ENCODE measurements around the gene GPATCH4. TPM values are rescaled to one million over a fixed set of nuclear protein-coding genes. Genes with fewer than 3 reads are reported as not detected.

Gene GPATCH4
- total and polyA plus RNA-seq, 2 of the 4 experiments (the other 2 are of a cell fraction), result 32.6 to 41.8 TPM

DNA sequence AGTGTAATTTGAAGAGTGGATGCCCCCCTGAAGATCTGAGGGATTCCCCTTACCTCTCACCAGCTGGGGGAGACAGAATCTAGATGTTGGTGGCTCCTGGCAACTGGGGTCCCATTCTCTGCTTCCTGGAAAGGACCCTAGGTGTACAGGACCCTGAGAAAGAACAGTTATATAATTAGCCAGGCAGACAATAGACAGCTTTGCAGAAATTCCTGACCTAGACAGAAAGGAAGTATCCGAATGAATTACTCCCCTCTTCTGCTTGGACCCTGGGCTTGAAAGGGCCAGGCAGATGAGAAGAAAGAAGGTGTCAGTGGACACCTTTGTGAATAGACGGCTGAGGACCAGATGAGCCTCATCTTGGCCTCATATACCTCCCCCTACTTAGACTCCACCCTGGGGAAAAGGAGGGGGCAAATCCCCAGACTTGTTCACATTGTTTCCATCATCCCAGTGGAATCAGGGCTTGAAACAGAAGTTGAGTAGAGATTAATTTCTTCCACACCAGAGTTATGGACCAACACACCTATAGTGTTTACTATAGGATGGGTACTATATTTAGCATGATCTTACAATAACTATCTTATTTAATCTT, 27.1 kb downstream of the GPATCH4 start:
- intact Hi-C loops (cut with micrococcal nuclease), result no loop called here
- POLR2A ChIA-PET (ENCODE audit: unreplicated experiment), result no interaction called here
- BruUV-seq (replicated peaks), result no TSS peak

More for the DNA sequence above, 27.1 kb downstream of the GPATCH4 start:
- no peak overlapping the region for H3K56ac ChIP-seq (ENCODE audit: extremely low read depth, insufficient read depth, low read length)
- no CpG with 5 or more reads among the region's 2 CpGs for WGBS, 2 experiments (ENCODE audit: extremely low coverage in 2 of 2, insufficient read length in 1 of 2)
- H2AFZ ChIP-seq (replicated peaks; ENCODE audit: low read length, poor library complexity), result no peak overlapping the region
- no peak overlapping the region for H3K4me2 ChIP-seq (ENCODE audit: low read depth, low read length)
- H3K18ac ChIP-seq (ENCODE audit: low read depth, low read length), result no peak overlapping the region
- H3K4ac ChIP-seq (ENCODE audit: low read depth, low read length), result no peak overlapping the region
- H3K4me1 ChIP-seq (ENCODE audit: control insufficient read depth, insufficient read depth, low read length), result peaks cover 7% of the 10 kb centered on the region
- H3K14ac ChIP-seq (replicated peaks; ENCODE audit: low read depth, low read length), result no peak overlapping the region
- no peak overlapping the region for H4K8ac ChIP-seq (ENCODE audit: low read depth in 2 of 2, low read length in 2 of 2)
- H2BK15ac ChIP-seq (ENCODE audit: low read depth, low read length), result no peak overlapping the region
- H3K4me3 ChIP-seq (ENCODE audit: insufficient read depth, low read depth, low read length), result no peak overlapping the region
- no peaks in the 10 kb centered on the region for H3K9me3 ChIP-seq (ENCODE audit: control insufficient read depth, insufficient read depth, low read length)
- peaks cover 8 to 25% of the 10 kb centered on the region in 2 experiments for H3K79me1 ChIP-seq (ENCODE audit: low read depth in 1 of 2, low read length in 2 of 2)
- H3K23ac ChIP-seq (ENCODE audit: low read depth, low read length), result no peak overlapping the region
- no peak for TF ChIP-seq FOS (IDR thresholded peaks at IDR 0.05; ENCODE audit: low read depth, low read length)
- TF ChIP-seq MAFK (IDR thresholded peaks at IDR 0.05; ENCODE audit: low read depth, low read length), result no peak
- TF ChIP-seq NFE2L2 (IDR thresholded peaks at IDR 0.05; ENCODE audit: low read depth, low read length), result no peak
- TF ChIP-seq MXI1 (IDR thresholded peaks at IDR 0.05; ENCODE audit: borderline replicate concordance, low read depth, low read length), result no peak
- TF ChIP-seq, protein P1, sequence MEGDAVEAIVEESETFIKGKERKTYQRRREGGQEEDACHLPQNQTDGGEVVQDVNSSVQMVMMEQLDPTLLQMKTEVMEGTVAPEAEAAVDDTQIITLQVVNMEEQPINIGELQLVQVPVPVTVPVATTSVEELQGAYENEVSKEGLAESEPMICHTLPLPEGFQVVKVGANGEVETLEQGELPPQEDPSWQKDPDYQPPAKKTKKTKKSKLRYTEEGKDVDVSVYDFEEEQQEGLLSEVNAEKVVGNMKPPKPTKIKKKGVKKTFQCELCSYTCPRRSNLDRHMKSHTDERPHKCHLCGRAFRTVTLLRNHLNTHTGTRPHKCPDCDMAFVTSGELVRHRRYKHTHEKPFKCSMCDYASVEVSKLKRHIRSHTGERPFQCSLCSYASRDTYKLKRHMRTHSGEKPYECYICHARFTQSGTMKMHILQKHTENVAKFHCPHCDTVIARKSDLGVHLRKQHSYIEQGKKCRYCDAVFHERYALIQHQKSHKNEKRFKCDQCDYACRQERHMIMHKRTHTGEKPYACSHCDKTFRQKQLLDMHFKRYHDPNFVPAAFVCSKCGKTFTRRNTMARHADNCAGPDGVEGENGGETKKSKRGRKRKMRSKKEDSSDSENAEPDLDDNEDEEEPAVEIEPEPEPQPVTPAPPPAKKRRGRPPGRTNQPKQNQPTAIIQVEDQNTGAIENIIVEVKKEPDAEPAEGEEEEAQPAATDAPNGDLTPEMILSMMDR (conservative IDR thresholded peaks at IDR 0.05; ENCODE audit: low read depth, low read length), result no peak
- TF ChIP-seq POLR2A (IDR thresholded peaks at IDR 0.05; ENCODE audit: low read depth, low read length), result no peak
- no peak for TF ChIP-seq MAZ (IDR thresholded peaks at IDR 0.05; ENCODE audit: borderline replicate concordance, low read depth, low read length)
- TF ChIP-seq, protein P2, sequence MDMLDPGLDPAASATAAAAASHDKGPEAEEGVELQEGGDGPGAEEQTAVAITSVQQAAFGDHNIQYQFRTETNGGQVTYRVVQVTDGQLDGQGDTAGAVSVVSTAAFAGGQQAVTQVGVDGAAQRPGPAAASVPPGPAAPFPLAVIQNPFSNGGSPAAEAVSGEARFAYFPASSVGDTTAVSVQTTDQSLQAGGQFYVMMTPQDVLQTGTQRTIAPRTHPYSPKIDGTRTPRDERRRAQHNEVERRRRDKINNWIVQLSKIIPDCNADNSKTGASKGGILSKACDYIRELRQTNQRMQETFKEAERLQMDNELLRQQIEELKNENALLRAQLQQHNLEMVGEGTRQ (IDR thresholded peaks at IDR 0.05; ENCODE audit: low read depth, low read length), result no peak
- no peak for TF ChIP-seq RCOR1 (IDR thresholded peaks at IDR 0.05; ENCODE audit: insufficient replicate concordance, low read length)
- no peak for TF ChIP-seq SMC3 (IDR thresholded peaks at IDR 0.05; ENCODE audit: low read depth, low read length)
- TF ChIP-seq BHLHE40 (IDR thresholded peaks at IDR 0.05; ENCODE audit: low read depth, low read length), result no peak
- ATAC-seq (ENCODE audit: low read depth) (no peak), DNase-seq (no peak)
- H4K5ac ChIP-seq (ENCODE audit: low read depth, low read length), result no peak overlapping the region
- H2BK20ac ChIP-seq (ENCODE audit: low read depth, low read length), result no peak overlapping the region
- H4K91ac ChIP-seq (ENCODE audit: insufficient read depth, low read depth, low read length), result no peak overlapping the region
- H3K36me3 ChIP-seq (ENCODE audit: control insufficient read depth, insufficient read depth, low read length), result no peaks in the 10 kb centered on the region
- dilution Hi-C loops (cut with HindIII; ENCODE audit: low sequenced_read_pairs, unreplicated experiment) (no loop called here), in situ Hi-C loops (cut with MboI; ENCODE audit: low sequenced_read_pairs) (no loop called here)
- no peaks in the 10 kb centered on the region; the same call in 1 of the 2 replicates for H4K20me1 ChIP-seq (ENCODE audit: insufficient read depth, low read length)
- H3K27ac ChIP-seq (ENCODE audit: insufficient read depth, low read length), result no peak overlapping the region
- H2BK120ac ChIP-seq (ENCODE audit: low read depth, low read length), result no peak overlapping the region
- no peak overlapping the region for H2AK9ac ChIP-seq (replicated peaks; ENCODE audit: low read depth, low read length, poor library complexity)
- no peak overlapping the region for H2AK5ac ChIP-seq (ENCODE audit: low read depth, low read length)
- H2BK5ac ChIP-seq (ENCODE audit: low read depth, low read length, poor library complexity, severe bottlenecking), result no peak overlapping the region
- CTCF ChIA-PET, result no interaction called here
- peaks cover 15% of the 10 kb centered on the region for H3K9me1 ChIP-seq (ENCODE audit: insufficient read depth, low read length)
- H3K27me3 ChIP-seq (ENCODE audit: control insufficient read depth, insufficient read depth, low read length), result peaks cover 17% of the 10 kb centered on the region
- H3K9ac ChIP-seq (ENCODE audit: low read depth, low read length), result no peak overlapping the region

All from IMR-90 (cell line).